ENCODE results near the gene ABHD3.

GRCh38 chr18:21701621-21702020 lies 3.0 kb downstream of the ABHD3 start:
- TF ChIP-seq, protein P1, sequence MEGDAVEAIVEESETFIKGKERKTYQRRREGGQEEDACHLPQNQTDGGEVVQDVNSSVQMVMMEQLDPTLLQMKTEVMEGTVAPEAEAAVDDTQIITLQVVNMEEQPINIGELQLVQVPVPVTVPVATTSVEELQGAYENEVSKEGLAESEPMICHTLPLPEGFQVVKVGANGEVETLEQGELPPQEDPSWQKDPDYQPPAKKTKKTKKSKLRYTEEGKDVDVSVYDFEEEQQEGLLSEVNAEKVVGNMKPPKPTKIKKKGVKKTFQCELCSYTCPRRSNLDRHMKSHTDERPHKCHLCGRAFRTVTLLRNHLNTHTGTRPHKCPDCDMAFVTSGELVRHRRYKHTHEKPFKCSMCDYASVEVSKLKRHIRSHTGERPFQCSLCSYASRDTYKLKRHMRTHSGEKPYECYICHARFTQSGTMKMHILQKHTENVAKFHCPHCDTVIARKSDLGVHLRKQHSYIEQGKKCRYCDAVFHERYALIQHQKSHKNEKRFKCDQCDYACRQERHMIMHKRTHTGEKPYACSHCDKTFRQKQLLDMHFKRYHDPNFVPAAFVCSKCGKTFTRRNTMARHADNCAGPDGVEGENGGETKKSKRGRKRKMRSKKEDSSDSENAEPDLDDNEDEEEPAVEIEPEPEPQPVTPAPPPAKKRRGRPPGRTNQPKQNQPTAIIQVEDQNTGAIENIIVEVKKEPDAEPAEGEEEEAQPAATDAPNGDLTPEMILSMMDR (IDR thresholded peaks at IDR 0.05 in 4 of 5, conservative IDR thresholded peaks at IDR 0.05 in 1 of 5) = no peak
- TF ChIP-seq POLR2A (IDR thresholded peaks at IDR 0.05) = no peak

Measured in gastrocnemius medialis (tissue), 4 donors.